Stimulated activated CD4-positive, alpha-beta T cell treated with anti-CD3 and anti-CD28 coated beads, Interleukin-12 subunit alpha, Interleukin-12 subunit beta, amount 100 ng/mL, for 24 hours (primary cell): Measurements from ENCODE around the gene PAPLN.

Experiments used
- DNase-seq, 2 experiments: peaks; one replicate each; pipeline ENCODE4 v3.0.0-alpha.2; 2020; ENCODE audit warnings: low read depth in 2 of 2

PAPLN gene

GRCh38 chr14:73261075-73261474 is 23.8 kb downstream of the PAPLN start:
- DNase-seq = no peak

DNA sequence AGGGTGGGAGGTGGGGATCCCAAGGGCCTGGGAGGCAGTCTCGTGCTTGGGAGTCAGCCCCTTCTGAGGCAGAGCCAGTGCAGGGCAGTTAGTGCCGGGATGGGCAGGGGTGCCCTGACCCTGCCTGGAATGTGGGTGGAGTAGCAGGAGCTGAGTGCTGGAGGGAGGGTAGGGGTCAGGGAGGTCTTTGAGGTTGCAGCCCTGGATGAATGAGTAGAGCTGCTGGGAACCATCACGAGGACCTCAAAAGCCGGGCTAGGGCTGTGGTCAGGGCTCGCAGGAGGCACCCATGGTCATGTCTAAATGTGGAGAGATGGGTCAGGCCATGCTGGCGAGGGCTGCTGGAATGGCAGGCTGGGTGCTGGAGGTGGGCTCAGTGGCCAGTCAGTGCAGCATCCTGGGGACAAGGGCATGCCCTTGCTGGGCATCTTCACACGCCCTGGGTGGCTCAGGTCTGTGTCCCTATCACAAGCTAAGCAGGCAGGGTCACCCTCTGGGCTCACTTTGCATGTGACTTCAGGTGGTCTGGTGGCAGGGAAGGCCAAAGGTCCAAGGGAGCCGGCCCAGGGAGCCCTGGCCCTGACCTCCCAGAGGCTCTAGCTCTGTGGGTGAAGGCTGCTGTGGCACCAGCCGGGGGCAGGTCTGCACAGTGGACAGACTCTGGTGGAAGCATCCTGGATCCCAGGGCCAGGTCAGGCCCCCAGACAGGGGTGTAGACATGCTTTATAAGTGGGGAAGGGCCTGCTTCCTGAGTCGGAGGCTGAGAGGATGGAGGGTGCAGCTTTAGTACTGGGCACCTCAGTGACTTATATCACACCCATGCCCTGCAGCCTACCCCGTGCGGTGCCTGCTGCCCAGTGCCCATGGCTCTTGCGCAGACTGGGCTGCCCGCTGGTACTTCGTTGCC is 24.5 kb downstream of the PAPLN start:
- DNase-seq = no peak

DNA sequence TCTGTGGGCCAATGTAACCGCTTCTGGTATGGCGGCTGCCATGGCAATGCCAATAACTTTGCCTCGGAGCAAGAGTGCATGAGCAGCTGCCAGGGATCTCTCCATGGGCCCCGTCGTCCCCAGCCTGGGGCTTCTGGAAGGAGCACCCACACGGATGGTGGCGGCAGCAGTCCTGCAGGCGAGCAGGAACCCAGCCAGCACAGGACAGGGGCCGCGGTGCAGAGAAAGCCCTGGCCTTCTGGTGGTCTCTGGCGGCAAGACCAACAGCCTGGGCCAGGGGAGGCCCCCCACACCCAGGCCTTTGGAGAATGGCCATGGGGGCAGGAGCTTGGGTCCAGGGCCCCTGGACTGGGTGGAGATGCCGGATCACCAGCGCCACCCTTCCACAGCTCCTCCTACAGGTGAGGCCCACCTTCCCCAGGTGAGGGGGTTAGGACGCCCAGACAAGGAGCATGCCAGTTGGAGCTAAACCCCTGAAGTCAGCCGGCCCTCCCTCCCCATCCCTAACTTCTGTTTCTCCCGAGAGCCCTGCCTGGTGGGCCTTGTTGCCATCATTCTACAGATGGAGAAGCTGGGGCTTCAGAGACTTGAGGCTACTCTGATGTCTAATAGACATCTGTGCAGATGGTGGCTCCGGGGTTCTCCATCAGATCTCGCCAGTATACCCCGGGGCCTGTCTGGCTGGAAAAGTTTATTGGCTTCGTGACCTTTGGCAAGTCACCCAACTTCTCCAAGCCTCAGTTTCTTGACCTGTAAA is 25.3 kb downstream of the PAPLN start:
- no peak for DNase-seq

DNA sequence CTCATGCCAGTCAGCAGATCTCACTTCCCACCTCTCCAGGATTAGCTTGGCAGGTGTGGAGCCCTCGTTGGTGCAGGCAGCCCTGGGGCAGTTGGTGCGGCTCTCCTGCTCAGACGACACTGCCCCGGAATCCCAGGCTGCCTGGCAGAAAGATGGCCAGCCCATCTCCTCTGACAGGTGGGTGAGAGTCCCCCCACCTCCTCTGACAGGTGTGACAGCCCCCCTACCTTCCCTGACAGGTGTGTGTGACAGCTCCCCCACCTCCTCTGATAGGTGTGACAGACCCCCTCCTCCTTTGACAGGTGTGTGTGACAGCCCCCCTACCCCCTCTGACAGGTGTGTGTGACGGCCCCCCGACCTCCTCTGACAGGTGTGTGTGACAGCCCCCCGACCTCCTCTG is 26.3 kb downstream of the PAPLN start:
- DNase-seq = no peak

DNA sequence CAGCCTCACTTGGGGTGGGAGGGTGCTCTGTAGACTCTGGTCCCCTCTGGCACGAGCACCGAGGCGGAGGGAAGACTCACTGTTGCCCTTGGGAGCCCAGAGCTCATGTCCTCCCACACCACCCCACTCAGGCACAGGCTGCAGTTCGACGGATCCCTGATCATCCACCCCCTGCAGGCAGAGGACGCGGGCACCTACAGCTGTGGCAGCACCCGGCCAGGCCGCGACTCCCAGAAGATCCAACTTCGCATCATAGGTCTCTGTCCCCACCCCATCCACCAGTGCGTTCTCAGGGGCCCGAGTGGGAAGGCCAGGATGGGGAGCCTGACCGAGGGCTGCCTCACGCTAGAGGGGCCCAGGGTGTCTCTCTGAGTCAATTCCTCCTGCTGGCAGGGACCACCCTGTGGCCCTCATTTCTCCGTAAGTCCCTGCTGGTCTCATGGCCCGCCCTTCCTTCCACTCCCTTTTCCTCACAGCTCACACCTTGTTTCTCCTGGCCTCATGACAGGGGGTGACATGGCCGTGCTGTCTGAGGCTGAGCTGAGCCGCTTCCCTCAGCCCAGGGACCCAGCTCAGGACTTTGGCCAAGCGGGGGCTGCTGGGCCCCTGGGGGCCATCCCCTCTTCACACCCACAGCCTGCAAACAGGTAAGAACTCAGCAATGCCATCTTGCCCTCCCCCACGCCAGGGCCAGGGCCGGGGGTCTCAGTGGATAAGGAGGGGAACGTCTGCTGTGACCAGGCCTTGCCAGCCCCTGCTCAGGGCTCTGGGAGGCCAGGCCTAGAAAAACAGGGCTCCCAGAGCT is 27.0 kb downstream of the PAPLN start:
- no peak for DNase-seq

- no peak for DNase-seq
These were observed 27.8 kb downstream of the PAPLN start for GRCh38 chr14:73264885-73265720.

GRCh38 chr14:73265721-73266046 is 28.4 kb downstream of the PAPLN start:
- DNase-seq = no peak

GRCh38 chr14:73266317-73266716 is 29.0 kb downstream of the PAPLN start:
- DNase-seq = no peak

- DNase-seq = no peak
These were observed 30.2 kb downstream of the PAPLN start for GRCh38 chr14:73267474-73267873.

DNA sequence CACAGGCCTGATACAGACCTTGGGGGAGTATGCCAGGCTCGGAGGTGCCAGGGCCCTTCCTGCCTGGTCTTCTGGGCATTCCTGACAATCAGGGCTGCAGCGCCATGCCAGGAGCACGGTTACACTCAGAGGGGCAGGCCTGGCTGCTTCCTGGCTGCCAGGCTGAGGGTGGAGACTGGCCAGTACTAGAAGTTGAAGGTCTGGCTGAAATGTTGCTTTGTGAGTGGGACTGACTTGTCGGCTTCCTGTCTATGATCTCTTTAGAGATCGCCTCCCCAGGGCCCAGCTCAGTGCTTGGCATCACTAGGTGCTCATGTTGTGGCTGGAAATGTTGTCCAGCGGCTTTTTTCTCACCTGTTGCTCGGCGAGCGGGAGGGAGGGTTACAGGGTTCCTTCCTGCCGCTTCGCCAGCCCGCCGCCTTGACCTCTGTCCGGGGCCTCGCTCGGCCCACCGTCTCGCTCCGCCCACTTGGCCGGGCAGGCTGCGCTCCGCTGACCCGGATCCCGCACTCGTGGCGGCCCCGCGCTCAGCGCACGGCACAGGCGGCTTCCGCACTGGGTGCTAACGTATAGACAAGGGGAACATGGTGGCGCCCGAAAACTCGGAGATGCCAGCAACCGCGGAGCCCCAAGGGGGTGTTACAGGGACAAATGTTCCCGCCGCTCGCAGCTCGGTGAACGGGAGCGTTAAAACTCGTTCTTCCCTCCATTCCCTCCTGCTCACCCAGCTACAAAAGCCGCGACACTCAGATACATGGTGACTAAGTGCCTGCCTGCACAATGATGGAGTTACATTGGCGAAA is 32.6 kb downstream of the PAPLN start:
- no peak for DNase-seq

GRCh38 chr14:73272393-73272792 is 35.1 kb downstream of the PAPLN start:
- DNase-seq = no peak

GRCh38 chr14:73273799-73274198 is 36.5 kb downstream of the PAPLN start:
- no peak for DNase-seq

GRCh38 chr14:73276836-73277235 is 39.5 kb downstream of the PAPLN start:
- no peak for DNase-seq

DNA sequence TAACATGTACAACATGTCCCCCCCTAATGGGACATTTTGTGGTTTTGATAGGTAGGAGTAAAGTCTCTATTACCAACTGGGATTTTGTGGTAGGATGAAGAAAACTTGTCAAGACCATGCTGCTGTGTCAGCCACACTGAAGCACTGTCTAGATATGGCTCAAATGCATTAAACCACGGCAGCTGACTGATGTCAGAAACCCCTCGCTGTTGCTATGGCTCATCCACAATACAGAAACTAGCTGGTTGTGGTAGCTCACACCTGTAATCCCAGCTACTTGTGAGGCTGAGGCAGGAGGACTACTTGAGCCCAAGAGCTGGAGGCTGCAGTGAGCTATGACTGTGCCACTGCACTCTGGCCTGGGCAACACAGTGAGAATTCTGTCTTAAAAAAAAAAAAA is 40.1 kb downstream of the PAPLN start:
- DNase-seq = no peak

- no peak for DNase-seq
These were observed 43.6 kb downstream of the PAPLN start for GRCh38 chr14:73280903-73281302.

- no peak for DNase-seq
These were observed 46.5 kb downstream of the PAPLN start for GRCh38 chr14:73283608-73284379.

- no peak for DNase-seq
These were observed 48.7 kb downstream of the PAPLN start for GRCh38 chr14:73285979-73286378.

GRCh38 chr14:73286598-73286997 is 49.3 kb downstream of the PAPLN start:
- DNase-seq = no peak

GRCh38 chr14:73287071-73287470 is 49.8 kb downstream of the PAPLN start:
- DNase-seq = no peak

DNA sequence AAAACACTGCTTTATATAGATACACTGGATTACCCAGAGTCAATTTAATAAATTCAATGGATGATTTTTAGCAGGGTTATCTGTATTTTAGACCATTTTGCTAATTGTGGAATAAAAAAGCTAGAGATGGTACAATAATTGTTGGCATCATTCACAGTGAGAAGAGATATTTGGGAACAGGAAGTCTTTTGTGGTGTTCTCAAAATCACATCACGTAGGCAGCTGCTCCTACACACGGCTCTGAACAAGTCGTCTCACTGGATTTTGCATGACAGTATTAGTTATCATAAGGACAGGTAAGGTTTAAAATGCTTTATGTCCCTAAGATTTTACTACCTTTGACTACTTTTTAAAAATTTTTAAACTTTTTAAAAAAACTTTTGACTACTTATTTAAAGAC is 52.0 kb downstream of the PAPLN start:
- no peak for DNase-seq
